H1 (cell line): ENCODE results near the gene SLC22A13. TPM values are rescaled to one million over a fixed set of nuclear protein-coding genes. Genes with fewer than 3 reads are reported as not detected.
A peak's percentile ranks its signal among the peaks of the same experiment; 100 is the strongest.

Experiments used
- CTCF ChIA-PET: fragments of 300-600 bp; sonication (Branson Sonifier 250); formaldehyde crosslinking; loops from one replicate; lab custom pipeline; 2021; ENCODE audit not compliant: partially characterized antibody; lab: Charles Lee
- POLR2A ChIA-PET: fragments of 300-600 bp; sonication (Branson Sonifier 250); formaldehyde crosslinking; loops from one replicate; lab custom pipeline; 2021; ENCODE audit warnings: inconsistent platforms; ENCODE audit not compliant: partially characterized antibody; lab: Charles Lee
- DNase-seq, 2 experiments: peaks; one replicate each; pipeline versions ENCODE4 v3.0.0 to v3.0.0-alpha.2; 2010 to 2022; ENCODE audit warnings: low spot score in 2 of 2, low read depth in 1 of 2, mixed read lengths in 1 of 2
- FAIRE-seq: peaks from 2 replicates; lab custom pipeline; 2011; peaks lifted over from hg19 to GRCh38; lab: Jason Lieb, UNC
- H2AFZ ChIP-seq: 2 replicates; pipeline ENCODE4 v1.8.1; 2012; ENCODE audit warnings: low read length, inconsistent platforms
- H2AK5ac ChIP-seq: 2 replicates; pipeline ENCODE4 v1.6.1; 2013; ENCODE audit warnings: low read depth, low read length
- H2BK120ac ChIP-seq: replicated peaks from 2 replicates; pipeline ENCODE3; 2013; ENCODE audit warnings: low read depth, low read length, inconsistent platforms
- H2BK12ac ChIP-seq: 2 replicates; pipeline ENCODE4 v1.6.1; 2013; ENCODE audit warnings: low read depth, low read length
- H2BK15ac ChIP-seq: 2 replicates; pipeline ENCODE4 v1.6.1; 2013; ENCODE audit warnings: low read length
- H2BK20ac ChIP-seq: 2 replicates; pipeline ENCODE4 v1.6.1; 2013; ENCODE audit warnings: low read length
- H2BK5ac ChIP-seq: 2 replicates; pipeline ENCODE4 v1.6.1; 2013; ENCODE audit warnings: low read depth, low read length
- H3K14ac ChIP-seq: 2 replicates; pipeline ENCODE4 v1.6.1; 2013; ENCODE audit warnings: inconsistent platforms; ENCODE audit not compliant: insufficient read length
- H3K18ac ChIP-seq: 2 replicates; pipeline ENCODE4 v1.6.1; 2013; ENCODE audit warnings: low read length; ENCODE audit errors: extremely low read depth
- H3K23ac ChIP-seq: 2 replicates; pipeline ENCODE4 v1.6.1; 2013; ENCODE audit warnings: inconsistent platforms; ENCODE audit not compliant: insufficient read length
- H3K23me2 ChIP-seq: 2 replicates; pipeline ENCODE4 v1.6.1; 2013; ENCODE audit warnings: low read depth, low read length
- H3K27ac ChIP-seq: 2 replicates; pipeline ENCODE4 v1.6.1; 2011; ENCODE audit warnings: low read depth, low read length, inconsistent platforms
- H3K27me3 ChIP-seq, 4 experiments: replicated peaks in 1 of 4; 1 replicate in 1 of 4; 2 replicates in 3 of 4; pipeline versions ENCODE4 v1.6.1 to v1.8.1; 2011 to 2013; ENCODE audit warnings: low read length in 3 of 4, mild to moderate bottlenecking in 3 of 4, inconsistent platforms in 2 of 4, mixed read lengths in 2 of 4, moderate library complexity in 1 of 4; ENCODE audit not compliant: control insufficient read depth in 3 of 4, insufficient read depth in 3 of 4; ENCODE audit errors: extremely low read depth in 1 of 4
- H3K36me3 ChIP-seq, 4 experiments: 2 replicates each; pipeline versions ENCODE4 v1.6.1 to v1.8.1; 2011 to 2013; ENCODE audit warnings: mild to moderate bottlenecking in 4 of 4, low read length in 3 of 4, moderate library complexity in 2 of 4, control low read depth in 1 of 4, inconsistent platforms in 1 of 4; ENCODE audit not compliant: insufficient read depth in 4 of 4, control insufficient read depth in 2 of 4
- H3K4ac ChIP-seq: replicated peaks from 2 replicates; pipeline ENCODE3; 2013; ENCODE audit warnings: low read length, low read depth, mixed read lengths, inconsistent platforms; ENCODE audit not compliant: insufficient read length
- H3K4me1 ChIP-seq, 4 experiments: replicated peaks in 1 of 4; 1 replicate in 1 of 4; 2 replicates in 3 of 4; pipeline versions ENCODE4 v1.6.1 to v1.8.1; 2011 to 2013; ENCODE audit warnings: low read length in 3 of 4, inconsistent platforms in 2 of 4, mixed read lengths in 1 of 4; ENCODE audit not compliant: insufficient read depth in 4 of 4, control insufficient read depth in 3 of 4
- H3K4me2 ChIP-seq, 2 experiments: 2 replicates each; pipeline versions ENCODE4 v1.6.1 to v1.8.1; 2011 to 2013; ENCODE audit warnings: low read depth in 2 of 2, low read length in 2 of 2, control low read depth in 1 of 2, inconsistent platforms in 1 of 2, mild to moderate bottlenecking in 1 of 2; ENCODE audit not compliant: insufficient read depth in 1 of 2
- H3K4me3 ChIP-seq, 4 experiments: fragments of 200-600, 300-600 bp in 1 of 4; sonication (generic), shearing (Covaris generic), sonication (Bioruptor Twin) in 1 of 4; 2 replicates each; pipeline versions ENCODE4 v1.5.1 to v1.8.1; 2011 to 2016; ENCODE audit warnings: low read length in 4 of 4, low read depth in 3 of 4, control low read depth in 2 of 4, inconsistent platforms in 2 of 4, mild to moderate bottlenecking in 2 of 4, mixed read lengths in 1 of 4, moderate library complexity in 1 of 4; ENCODE audit not compliant: insufficient read depth in 2 of 4; ENCODE audit errors: extremely low read depth in 1 of 4
- H3K56ac ChIP-seq: replicated peaks from 2 replicates; pipeline ENCODE3; 2013; ENCODE audit warnings: low read depth, mild to moderate bottlenecking, mixed read lengths, low read length, inconsistent platforms; ENCODE audit not compliant: insufficient read length
- H3K79me1 ChIP-seq: 2 replicates; pipeline ENCODE4 v1.6.1; 2013; ENCODE audit warnings: low read depth, low read length, control low read depth
- H3K79me2 ChIP-seq, 2 experiments: 2 replicates each; pipeline versions ENCODE4 v1.6.1 to v1.8.1; 2012 to 2013; ENCODE audit warnings: low read length in 2 of 2, mild to moderate bottlenecking in 2 of 2, inconsistent platforms in 1 of 2; ENCODE audit not compliant: insufficient read depth in 2 of 2, control insufficient read depth in 1 of 2
- H3K9ac ChIP-seq, 4 experiments: replicated peaks in 1 of 4; 1 replicate in 1 of 4; 2 replicates in 3 of 4; pipeline versions ENCODE4 v1.6.1 to v1.8.1; 2011 to 2013; ENCODE audit warnings: low read depth in 3 of 4, low read length in 3 of 4, control low read depth in 2 of 4, mild to moderate bottlenecking in 2 of 4, moderate library complexity in 2 of 4, inconsistent platforms in 1 of 4; ENCODE audit errors: extremely low read depth in 1 of 4
- H3K9me3 ChIP-seq, 2 experiments: 2 replicates each; pipeline versions ENCODE4 v1.6.1 to v1.8.1; 2012 to 2013; ENCODE audit warnings: mild to moderate bottlenecking in 2 of 2, moderate library complexity in 2 of 2, control low read depth in 1 of 2, inconsistent platforms in 1 of 2, low read depth in 1 of 2, low read length in 1 of 2, mixed read lengths in 1 of 2; ENCODE audit not compliant: insufficient read depth in 2 of 2
- H4K20me1 ChIP-seq, 2 experiments: replicated peaks in 1 of 2; 2 replicates each; pipeline versions ENCODE3 to v1.8.1; 2011 to 2013; ENCODE audit warnings: inconsistent platforms in 2 of 2, low read length in 2 of 2, mild to moderate bottlenecking in 1 of 2; ENCODE audit not compliant: insufficient read depth in 2 of 2, control insufficient read depth in 1 of 2
- H4K5ac ChIP-seq: 2 replicates; pipeline ENCODE4 v1.6.1; 2013; ENCODE audit warnings: low read length, low read depth, mixed read lengths, inconsistent platforms; ENCODE audit not compliant: insufficient read length
- H4K8ac ChIP-seq: 2 replicates; pipeline ENCODE4 v1.8.0; 2013; ENCODE audit warnings: mild to moderate bottlenecking, moderate library complexity, low read length, inconsistent platforms; ENCODE audit not compliant: insufficient read depth; ENCODE audit errors: extremely low read depth
- H4K91ac ChIP-seq: replicated peaks from 2 replicates; pipeline ENCODE3; 2013; ENCODE audit warnings: low read length, mixed read lengths, inconsistent platforms; ENCODE audit not compliant: insufficient read length
- EZH2 ChIP-seq: fragments of 200-600 bp; sonication (generic); IDR thresholded peaks from 2 replicates; pipeline ENCODE4 v1.7.1; 2012; ENCODE audit warnings: low read depth, mild to moderate bottlenecking, moderate library complexity, low read length, inconsistent platforms; ENCODE audit not compliant: severe bottlenecking
- SRF ChIP-seq: IDR thresholded peaks from 2 replicates; pipeline ENCODE4 v1.6.1; 2011; ENCODE audit warnings: mild to moderate bottlenecking, low read depth, low read length, moderate library complexity
- WGBS, 2 experiments: shearing (Covaris generic) in 1 of 2; methylation state at CpG; one replicate each; pipeline versions ENCODE4 v1.1.6 to v1.1.7; 2013 to 2015; ENCODE audit warnings: low lambda C conversion rate in 2 of 2, mixed read lengths in 2 of 2, inconsistent platforms in 1 of 2, low coverage in 1 of 2, missing lambda C conversion rate in 1 of 2; ENCODE audit not compliant: insufficient replicate concordance in 2 of 2, insufficient coverage in 1 of 2, insufficient read length in 1 of 2; ENCODE audit errors: extremely low coverage in 1 of 2, missing lambda C conversion rate in 1 of 2; 5-methylcytosine and 5-hydroxymethylcytosine counted together
- polyA plus RNA-seq, 7 experiments: library from polyadenylated mRNA; depleted of rRNA in 3 of 7; stranded (reverse) in 5 of 7; unstranded in 2 of 7; fragments of >200 nt in 5 of 7; fragments of 200-250 nt in 2 of 7; gene quantifications; 1 replicate in 5 of 7; 2 replicates in 1 of 7; 4 replicates in 1 of 7; pipeline versions ENCODE4 v1.2.1 to v1.2.3, GENCODE V29; 2011 to 2013; ENCODE audit warnings: missing spikeins in 2 of 7, mixed read lengths in 2 of 7
- total RNA-seq: library from RNA; stranded (reverse); fragmentation: NEBNext Ultra II Directional; extraction: Animal tissue kit (Norgen Biotek cat#: 25700); gene quantifications from 2 replicates; pipeline ENCODE4 v1.2.1, GENCODE V29; 2021

SLC22A13 gene
- total and polyA plus RNA-seq, 2 of the 8 experiments (the other 6 are each of a cell fraction or from before 2014, with no cell fraction given): 0.05 to 0.41 TPM

DNA sequence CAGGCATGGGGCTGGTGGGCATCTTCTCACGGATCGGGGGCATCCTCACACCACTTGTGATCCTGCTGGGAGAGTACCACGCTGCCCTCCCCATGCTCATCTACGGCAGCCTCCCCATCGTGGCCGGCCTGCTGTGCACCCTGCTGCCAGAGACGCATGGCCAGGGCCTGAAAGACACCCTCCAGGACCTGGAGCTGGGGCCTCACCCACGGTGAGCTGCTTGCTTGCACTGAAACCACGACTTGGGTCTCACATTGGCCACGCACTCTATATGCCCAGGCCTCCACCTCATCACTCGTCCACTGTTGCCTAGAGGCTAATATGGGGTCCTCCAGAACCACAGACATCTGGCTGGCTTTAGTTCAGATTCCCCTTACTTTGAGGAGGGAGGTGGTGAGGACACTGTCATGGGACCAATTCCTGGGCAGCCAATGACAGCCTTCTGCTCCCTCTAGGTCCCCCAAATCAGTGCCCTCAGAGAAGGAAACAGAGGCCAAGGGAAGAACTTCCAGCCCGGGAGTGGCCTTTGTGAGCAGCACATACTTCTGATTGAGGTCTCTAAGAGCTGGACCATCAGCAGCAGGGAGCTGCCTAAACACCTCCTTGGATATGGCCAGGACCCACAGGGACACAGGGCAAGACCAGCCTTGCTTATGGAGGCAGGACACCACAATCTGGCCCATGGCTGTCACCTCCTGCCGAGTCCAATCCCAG, 11.5 kb downstream of the SLC22A13 start:
- Histone ChIP-seq H3K4me3 (no peak overlapping the region), H3K4me2 (no peak overlapping the region), H2BK120ac (no peak overlapping the region), H3K27me3 (no peaks in the 10 kb centered on the region), H3K79me2 (no peaks in the 10 kb centered on the region), H2AK5ac (no peak overlapping the region), H3K56ac (no peak overlapping the region), H3K23me2 (no peaks in the 10 kb centered on the region), H3K36me3 (no peaks in the 10 kb centered on the region), H2BK5ac (no peak overlapping the region), H4K8ac (0 out of 2 replicates have a peak overlapping the region, but pooled peaks have one; percentile 8), H3K23ac (no peak overlapping the region), H2BK15ac (no peak overlapping the region), H3K9me3 (no peaks in the 10 kb centered on the region), H4K20me1 (no peaks in the 10 kb centered on the region), H2BK12ac (no peak overlapping the region), H3K14ac (no peak overlapping the region), H2AFZ (no peak overlapping the region), H3K4ac (no peak overlapping the region), H4K91ac (no peak overlapping the region), H2BK20ac (no peak overlapping the region), H3K27ac (no peak overlapping the region), H3K4me1 (no peaks in the 10 kb centered on the region), H3K9ac (no peak overlapping the region), H3K18ac (no peak overlapping the region), H4K5ac (no peak overlapping the region), H3K79me1 (no peaks in the 10 kb centered on the region)
- FAIRE-seq: no peak
- DNase-seq: no peak
- 87% methylated on average over 12 of the region's 13 CpGs; no CpG with 5 or more reads in 1 of the 2 experiments for WGBS, 2 experiments
- POLR2A ChIA-PET: no interaction called here
- CTCF ChIA-PET: interaction anchor here (0.8 to 1.4 kb wide), 2 partner anchors 30 to 65 kb away, joined by 3 read pairs; no protein-coding TSS in a partner anchor
- TF ChIP-seq EZH2 (no peak), SRF (no peak)
